H1 (cell line): ENCODE data around the gene DDOST. TPM values are rescaled to one million over a fixed set of nuclear protein-coding genes. Genes with fewer than 3 reads are reported as not detected.

Experiments used
- BCL11A ChIP-seq, 2 experiments: IDR thresholded peaks; one replicate each; pipeline ENCODE4 v1.6.1; 2011; ENCODE audit warnings: low read depth in 2 of 2, low read length in 2 of 2, mild to moderate bottlenecking in 2 of 2
- GTF2F1 ChIP-seq: IDR thresholded peaks from 2 replicates; pipeline ENCODE4 v1.6.1; 2012; ENCODE audit warnings: low read depth, low read length, improper control_type of control experiment, borderline replicate concordance
- RAD21 ChIP-seq, 2 experiments: IDR thresholded peaks in 1 of 2; conservative IDR thresholded peaks in 1 of 2; 2 replicates each; pipeline ENCODE4 v1.6.1; 2011; ENCODE audit warnings: low read depth in 2 of 2, low read length in 2 of 2, improper control_type of control experiment in 1 of 2, inconsistent platforms in 1 of 2, mild to moderate bottlenecking in 1 of 2, moderate library complexity in 1 of 2
- SP4 ChIP-seq: IDR thresholded peaks from 2 replicates; pipeline ENCODE4 v1.6.1; 2012; ENCODE audit warnings: low read length, inconsistent platforms
- polyA plus RNA-seq, 7 experiments: library from polyadenylated mRNA; depleted of rRNA in 3 of 7; stranded (reverse) in 5 of 7; unstranded in 2 of 7; fragments of >200 nt in 5 of 7; fragments of 200-250 nt in 2 of 7; gene quantifications; 1 replicate in 5 of 7; 2 replicates in 1 of 7; 4 replicates in 1 of 7; pipeline versions ENCODE4 v1.2.1 to v1.2.3, GENCODE V29; 2011 to 2013; ENCODE audit warnings: missing spikeins in 2 of 7, mixed read lengths in 2 of 7
- total RNA-seq: library from RNA; stranded (reverse); fragmentation: NEBNext Ultra II Directional; extraction: Animal tissue kit (Norgen Biotek cat#: 25700); gene quantifications from 2 replicates; pipeline ENCODE4 v1.2.1, GENCODE V29; 2021

Gene DDOST
- total and polyA plus RNA-seq, 2 of the 8 experiments (the other 6 are each of a cell fraction or from before 2014, with no cell fraction given) = 253 to 336 TPM

DNA sequence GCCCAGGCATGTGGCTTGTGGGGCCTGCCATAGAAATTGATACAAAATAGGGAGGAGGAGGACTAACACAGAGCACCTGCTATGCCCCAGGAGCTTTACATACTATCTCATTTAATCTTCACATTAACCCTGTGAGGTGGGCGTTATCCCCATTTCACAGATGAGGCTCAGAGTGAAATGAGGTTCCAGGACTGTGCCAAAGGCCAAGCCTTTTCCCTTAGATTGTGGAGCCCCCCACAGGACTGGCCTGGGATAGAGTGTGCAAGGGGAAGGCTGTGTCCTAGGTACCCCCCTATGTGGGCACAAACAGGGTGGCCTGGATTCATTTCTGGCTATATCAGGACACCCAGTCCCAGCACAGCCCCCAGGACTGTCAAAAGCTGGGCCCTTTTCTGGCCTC, 2.2 kb upstream of the DDOST start (continued):
- no peak for TF ChIP-seq BCL11A (IDR thresholded peaks at IDR 0.05; ENCODE audit: low read depth in 2 of 2, low read length in 2 of 2)
- TF ChIP-seq GTF2F1 = no peak
- no peak for TF ChIP-seq SP4
- peak; percentile 40 to 57 for TF ChIP-seq RAD21 (IDR thresholded peaks at IDR 0.05 in 1 of 2, conservative IDR thresholded peaks at IDR 0.05 in 1 of 2; ENCODE audit: low read depth in 2 of 2, low read length in 2 of 2)
